Subcutaneous adipose tissue (tissue), 4 donors: ENCODE results near the gene SHQ1. TPM values are rescaled to one million over a fixed set of nuclear protein-coding genes. Genes with fewer than 3 reads are reported as not detected.

Source experiments
- total RNA-seq, 4 donors: library from RNA; depleted of rRNA; stranded (reverse); fragments of >200 nt; gene quantifications; one replicate each; pipeline ENCODE4 v1.1.0, GENCODE V29; 2016
- TF ChIP-seq, protein P1 (sequence below): fragments of 450-650 bp; IDR thresholded peaks from one replicate; pipeline ENCODE4 v1.5.1; 2016; ENCODE audit warnings: low read depth, mild to moderate bottlenecking, control low read depth, antibody characterized with exemption, moderate library complexity

Gene SHQ1
- total RNA-seq, 4 donors from 2014 or later: 7.9 to 15.5 (median 9.8) TPM

GRCh38 chr3:72846166-72846565, 2.1 kb downstream of the SHQ1 start:
- TF ChIP-seq, protein P1, sequence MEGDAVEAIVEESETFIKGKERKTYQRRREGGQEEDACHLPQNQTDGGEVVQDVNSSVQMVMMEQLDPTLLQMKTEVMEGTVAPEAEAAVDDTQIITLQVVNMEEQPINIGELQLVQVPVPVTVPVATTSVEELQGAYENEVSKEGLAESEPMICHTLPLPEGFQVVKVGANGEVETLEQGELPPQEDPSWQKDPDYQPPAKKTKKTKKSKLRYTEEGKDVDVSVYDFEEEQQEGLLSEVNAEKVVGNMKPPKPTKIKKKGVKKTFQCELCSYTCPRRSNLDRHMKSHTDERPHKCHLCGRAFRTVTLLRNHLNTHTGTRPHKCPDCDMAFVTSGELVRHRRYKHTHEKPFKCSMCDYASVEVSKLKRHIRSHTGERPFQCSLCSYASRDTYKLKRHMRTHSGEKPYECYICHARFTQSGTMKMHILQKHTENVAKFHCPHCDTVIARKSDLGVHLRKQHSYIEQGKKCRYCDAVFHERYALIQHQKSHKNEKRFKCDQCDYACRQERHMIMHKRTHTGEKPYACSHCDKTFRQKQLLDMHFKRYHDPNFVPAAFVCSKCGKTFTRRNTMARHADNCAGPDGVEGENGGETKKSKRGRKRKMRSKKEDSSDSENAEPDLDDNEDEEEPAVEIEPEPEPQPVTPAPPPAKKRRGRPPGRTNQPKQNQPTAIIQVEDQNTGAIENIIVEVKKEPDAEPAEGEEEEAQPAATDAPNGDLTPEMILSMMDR: no peak

GRCh38 chr3:72844436-72844993, 3.7 kb downstream of the SHQ1 start:
- TF ChIP-seq, protein P1: no peak

- TF ChIP-seq, protein P1: no peak
Observed at GRCh38 chr3:72839057-72839456, 9.2 kb downstream of the SHQ1 start.

DNA sequence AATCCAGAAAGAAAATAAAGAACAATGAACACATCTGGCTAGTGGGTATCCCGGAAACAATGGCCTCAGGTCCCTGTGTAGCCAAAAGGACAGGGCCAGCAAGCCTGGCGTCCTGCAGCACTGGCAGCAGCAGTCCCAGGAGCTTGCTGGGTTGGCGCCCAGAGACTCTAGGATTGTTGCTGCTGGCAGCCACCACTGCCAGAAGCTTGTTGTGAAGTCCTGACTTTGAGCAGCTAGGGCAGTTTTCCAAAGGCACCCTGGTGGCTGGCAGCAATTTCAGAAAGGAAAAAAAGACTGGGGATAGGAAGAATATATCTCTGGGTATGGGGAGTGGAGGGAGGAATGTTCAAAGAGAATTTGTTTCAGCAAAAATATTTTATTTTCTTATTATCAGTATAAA, 11.3 kb downstream of the SHQ1 start:
- TF ChIP-seq, protein P1: no peak

GRCh38 chr3:72836416-72836815, 11.8 kb downstream of the SHQ1 start:
- TF ChIP-seq, protein P1: no peak

- TF ChIP-seq, protein P1: no peak
Observed at GRCh38 chr3:72830452-72831223, 17.6 kb downstream of the SHQ1 start.

DNA sequence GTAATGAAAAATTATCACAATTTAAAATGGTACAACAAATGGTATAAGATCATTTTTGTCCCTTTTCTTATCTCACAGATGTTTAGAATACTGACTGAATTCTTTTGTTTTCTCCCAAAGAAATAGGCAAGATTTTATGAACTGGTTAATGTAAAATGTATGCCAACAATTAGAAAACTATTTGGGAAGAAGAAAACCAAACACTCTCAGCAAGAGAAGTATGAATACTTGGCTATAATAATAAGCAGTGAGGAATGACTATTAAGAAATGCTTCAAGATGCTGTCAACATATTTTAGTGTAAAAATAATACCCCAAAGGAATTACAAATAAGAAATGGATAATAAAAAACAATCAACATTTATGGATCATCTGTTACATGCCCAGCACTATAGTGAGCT, 18.5 kb downstream of the SHQ1 start:
- TF ChIP-seq, protein P1: no peak
